Activated CD8-positive, alpha-beta T cell treated with anti-CD3 and anti-CD28 coated beads for 36 hours (primary cell): ENCODE measurements around the gene ST3GAL6. TPM values are rescaled to one million over a fixed set of nuclear protein-coding genes. Genes with fewer than 3 reads are reported as not detected.
A peak's percentile ranks its signal among the peaks of the same experiment; 100 is the strongest.

ENCODE experiments used
- ATAC-seq: fragments of 200-7000 bp; cut with Tn5 transposase; one replicate; pipeline ENCODE4 v1.10.0; 2021; ENCODE audit warnings: mild to moderate bottlenecking, moderate library complexity
- CTCF ChIA-PET: fragments of 350-600 bp; sonication (Branson Sonifier 250); formaldehyde crosslinking; loops from one replicate; lab custom pipeline; 2021; ENCODE audit warnings: antibody characterized with exemption; lab: Charles Lee
- POLR2A ChIA-PET: fragments of 350-600 bp; sonication (Branson Sonifier 250); formaldehyde crosslinking; loops from one replicate; lab custom pipeline; 2021; ENCODE audit warnings: antibody characterized with exemption; lab: Charles Lee
- DNase-seq: peaks from one replicate; pipeline ENCODE4 v3.0.0-alpha.2; 2020
- H3K27ac Mint-ChIP-seq: one replicate; pipeline ENCODE4 v1.8.0; 2021; ENCODE audit warnings: mild to moderate bottlenecking, mixed read lengths
- H3K27me3 Mint-ChIP-seq: one replicate; pipeline ENCODE4 v1.8.0; 2021; ENCODE audit warnings: mixed read lengths
- H3K36me3 Mint-ChIP-seq: one replicate; pipeline ENCODE4 v1.8.0; 2021; ENCODE audit warnings: low read depth, mixed read lengths
- H3K4me1 Mint-ChIP-seq: one replicate; pipeline ENCODE4 v1.8.0; 2021; ENCODE audit warnings: low read depth, mixed read lengths
- H3K4me3 Mint-ChIP-seq: one replicate; pipeline ENCODE4 v1.8.0; 2021; ENCODE audit warnings: mild to moderate bottlenecking, moderate library complexity, mixed read lengths
- H3K9me3 Mint-ChIP-seq: one replicate; pipeline ENCODE4 v1.8.0; 2021; ENCODE audit warnings: mixed read lengths
- intact Hi-C: fragments of 100-400 bp; cut with micrococcal nuclease; formaldehyde crosslinking; loops from one replicate; pipeline ENCODE4 v1.10.0; 2022
- total RNA-seq, 2 experiments: library from RNA; stranded (reverse); gene quantifications; one replicate each; pipeline ENCODE4 v1.2.3, GENCODE V29; 2021
- TF ChIP-seq, protein P1 (sequence below): fragments of 200-600 bp; IDR thresholded peaks from one replicate; pipeline ENCODE4 v1.8.0; 2022; ENCODE audit warnings: antibody characterized with exemption, mild to moderate bottlenecking

ST3GAL6 gene
- total RNA-seq, 2 experiments from 2014 or later = not detected

DNA sequence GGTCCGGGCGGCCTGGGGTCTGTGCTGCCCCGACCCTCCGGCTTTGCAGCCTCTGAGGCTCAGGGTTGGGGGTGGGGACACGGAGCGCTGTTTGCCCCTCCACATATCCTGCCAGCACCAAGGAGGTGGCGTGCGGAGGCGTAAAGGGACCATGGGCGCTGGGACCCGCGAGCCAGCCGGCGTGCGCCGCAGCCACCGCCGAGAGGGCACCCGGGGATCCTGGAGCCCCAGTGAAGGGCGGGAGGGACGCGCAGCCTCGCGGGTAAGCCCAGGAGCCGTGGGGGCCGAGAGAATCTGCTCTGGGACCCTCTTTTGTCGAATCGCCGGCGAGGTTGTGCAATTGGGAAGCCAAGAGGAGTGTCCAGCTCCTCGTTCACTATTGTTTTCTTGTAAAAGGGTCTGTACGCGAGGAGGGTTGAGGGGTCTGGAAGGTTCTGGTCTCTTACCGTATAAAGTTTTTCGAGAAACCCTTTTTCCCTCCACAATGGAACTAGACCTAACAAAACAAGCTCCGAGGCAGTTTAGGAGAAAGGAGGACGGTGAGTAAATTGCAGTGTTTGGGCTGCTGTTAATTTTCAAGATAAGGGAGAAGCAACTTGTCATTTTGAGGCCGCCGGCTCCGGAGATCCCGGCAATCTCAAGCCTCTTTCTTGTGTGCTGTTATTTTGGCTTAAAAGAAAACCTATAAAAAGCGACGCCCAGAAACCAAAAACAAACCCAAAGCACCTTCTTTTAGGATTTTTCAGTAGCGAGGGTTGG lies 29.9 kb upstream of the ST3GAL6 start:
- ATAC-seq = peak; percentile 17

DNA sequence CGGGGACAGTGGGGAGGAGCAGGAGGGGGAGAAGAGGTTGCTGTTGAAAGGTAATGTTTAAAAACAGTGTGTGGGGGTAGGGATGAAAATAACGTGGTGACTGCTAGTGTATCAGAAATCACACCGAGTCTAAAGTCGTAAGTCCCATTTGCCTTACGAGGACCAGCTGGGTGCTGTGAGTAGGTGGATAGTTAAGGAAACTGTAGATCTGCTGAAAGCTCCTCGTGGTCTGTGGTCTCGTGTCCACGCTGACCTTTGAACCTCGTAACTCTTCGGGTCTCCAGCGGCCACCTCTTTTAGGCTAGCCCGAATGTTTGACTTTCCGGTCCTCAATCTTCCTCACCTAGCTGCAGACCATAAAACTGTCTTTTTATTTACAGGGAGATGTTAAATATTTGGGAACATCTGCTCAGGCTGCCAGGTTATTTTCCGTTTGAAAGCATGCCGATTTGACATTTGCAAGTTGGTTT lies 29.3 kb upstream of the ST3GAL6 start:
- DNase-seq (peak; percentile 30), ATAC-seq (no peak)
- H3K4me3 Mint-ChIP-seq = peak overlapping the region; percentile 72
- no peaks in the 10 kb centered on the region for H3K9me3 Mint-ChIP-seq
- H3K4me1 Mint-ChIP-seq = peaks cover 20% of the 10 kb centered on the region
- ChIA-PET CTCF (no interaction called here), POLR2A (no interaction called here)
- H3K36me3 Mint-ChIP-seq = no peaks in the 10 kb centered on the region
- intact Hi-C loops = no loop called here
- TF ChIP-seq, protein P1, sequence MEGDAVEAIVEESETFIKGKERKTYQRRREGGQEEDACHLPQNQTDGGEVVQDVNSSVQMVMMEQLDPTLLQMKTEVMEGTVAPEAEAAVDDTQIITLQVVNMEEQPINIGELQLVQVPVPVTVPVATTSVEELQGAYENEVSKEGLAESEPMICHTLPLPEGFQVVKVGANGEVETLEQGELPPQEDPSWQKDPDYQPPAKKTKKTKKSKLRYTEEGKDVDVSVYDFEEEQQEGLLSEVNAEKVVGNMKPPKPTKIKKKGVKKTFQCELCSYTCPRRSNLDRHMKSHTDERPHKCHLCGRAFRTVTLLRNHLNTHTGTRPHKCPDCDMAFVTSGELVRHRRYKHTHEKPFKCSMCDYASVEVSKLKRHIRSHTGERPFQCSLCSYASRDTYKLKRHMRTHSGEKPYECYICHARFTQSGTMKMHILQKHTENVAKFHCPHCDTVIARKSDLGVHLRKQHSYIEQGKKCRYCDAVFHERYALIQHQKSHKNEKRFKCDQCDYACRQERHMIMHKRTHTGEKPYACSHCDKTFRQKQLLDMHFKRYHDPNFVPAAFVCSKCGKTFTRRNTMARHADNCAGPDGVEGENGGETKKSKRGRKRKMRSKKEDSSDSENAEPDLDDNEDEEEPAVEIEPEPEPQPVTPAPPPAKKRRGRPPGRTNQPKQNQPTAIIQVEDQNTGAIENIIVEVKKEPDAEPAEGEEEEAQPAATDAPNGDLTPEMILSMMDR = no peak
- peaks cover 49% of the 10 kb centered on the region for H3K27me3 Mint-ChIP-seq
- H3K27ac Mint-ChIP-seq = no peak overlapping the region

More for the DNA sequence above, 29.9 kb upstream of the ST3GAL6 start:
- intact Hi-C loops = no loop called here
- Mint-ChIP-seq H3K27me3 (peaks cover 53% of the 10 kb centered on the region), H3K27ac (no peak overlapping the region), H3K4me3 (peak overlapping the region; percentile 72), H3K36me3 (no peaks in the 10 kb centered on the region), H3K9me3 (no peaks in the 10 kb centered on the region), H3K4me1 (peaks cover 20% of the 10 kb centered on the region)
- POLR2A ChIA-PET = no interaction called here
- TF ChIP-seq, protein P1 = no peak
- DNase-seq = peak; percentile 38
- CTCF ChIA-PET = no interaction called here

DNA sequence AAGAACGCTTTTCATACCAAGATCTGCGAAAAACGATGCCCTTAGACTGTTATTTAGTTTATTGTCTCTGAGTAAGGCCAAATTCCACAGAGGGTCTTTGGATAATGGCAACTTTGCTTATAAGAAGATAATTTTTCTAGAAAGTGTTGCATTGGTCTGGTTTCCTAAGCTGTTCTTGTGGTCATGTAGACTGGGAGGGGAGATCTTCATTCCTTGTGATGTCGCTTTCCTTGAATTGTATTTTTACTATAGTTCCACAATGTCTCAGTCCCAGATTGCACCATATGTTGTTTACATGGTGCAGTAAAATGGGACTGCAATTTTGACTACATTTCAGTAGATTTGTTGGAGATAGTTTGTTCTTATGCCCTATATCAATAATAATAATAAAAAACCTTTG lies 28.8 kb upstream of the ST3GAL6 start:
- peaks cover 49% of the 10 kb centered on the region for H3K27me3 Mint-ChIP-seq
- no peak overlapping the region for H3K27ac Mint-ChIP-seq
- TF ChIP-seq, protein P1 = no peak
- ChIA-PET CTCF (interaction anchor here (1.0 to 1.3 kb wide), 2 partner anchors 13 to 132 kb away, joined by 3 to 4 read pairs; no protein-coding TSS in a partner anchor), POLR2A (no interaction called here)
- no peak for DNase-seq
- no peak for ATAC-seq
- no peaks in the 10 kb centered on the region for H3K9me3 Mint-ChIP-seq
- no peaks in the 10 kb centered on the region for H3K36me3 Mint-ChIP-seq
- no peak overlapping the region for H3K4me3 Mint-ChIP-seq
- peaks cover 20% of the 10 kb centered on the region for H3K4me1 Mint-ChIP-seq
- intact Hi-C loops = no loop called here

DNA sequence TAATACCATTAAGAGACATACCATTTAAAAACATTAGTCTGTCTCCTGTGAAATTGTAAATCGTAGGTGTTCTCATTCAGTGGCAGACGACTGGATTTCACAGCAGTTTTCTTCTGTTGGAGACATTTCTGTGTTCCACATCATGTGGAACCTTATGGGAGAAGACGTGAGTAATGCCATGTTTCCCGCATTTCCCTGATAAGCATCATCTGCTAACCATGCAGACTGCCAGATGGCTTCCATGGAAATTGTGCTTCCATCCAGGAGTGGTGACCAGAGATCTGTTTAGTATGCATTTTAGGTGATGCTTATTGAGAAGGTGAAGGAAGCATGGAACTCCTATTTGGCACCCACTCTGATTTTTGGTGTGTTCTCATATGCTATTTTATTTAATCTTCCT lies 28.4 kb upstream of the ST3GAL6 start:
- intact Hi-C loops = no loop called here
- CTCF ChIA-PET = interaction anchor here (1.0 to 1.3 kb wide), 2 partner anchors 13 to 132 kb away, joined by 3 to 4 read pairs; no protein-coding TSS in a partner anchor
- H3K27me3 Mint-ChIP-seq = peaks cover 46% of the 10 kb centered on the region
- DNase-seq (no peak), ATAC-seq (no peak)
- H3K27ac Mint-ChIP-seq = no peak overlapping the region
- peaks cover 20% of the 10 kb centered on the region for H3K4me1 Mint-ChIP-seq
- POLR2A ChIA-PET = no interaction called here
- no peaks in the 10 kb centered on the region for H3K9me3 Mint-ChIP-seq
- no peak overlapping the region for H3K4me3 Mint-ChIP-seq
- H3K36me3 Mint-ChIP-seq = no peaks in the 10 kb centered on the region
- TF ChIP-seq, protein P1 = no peak

DNA sequence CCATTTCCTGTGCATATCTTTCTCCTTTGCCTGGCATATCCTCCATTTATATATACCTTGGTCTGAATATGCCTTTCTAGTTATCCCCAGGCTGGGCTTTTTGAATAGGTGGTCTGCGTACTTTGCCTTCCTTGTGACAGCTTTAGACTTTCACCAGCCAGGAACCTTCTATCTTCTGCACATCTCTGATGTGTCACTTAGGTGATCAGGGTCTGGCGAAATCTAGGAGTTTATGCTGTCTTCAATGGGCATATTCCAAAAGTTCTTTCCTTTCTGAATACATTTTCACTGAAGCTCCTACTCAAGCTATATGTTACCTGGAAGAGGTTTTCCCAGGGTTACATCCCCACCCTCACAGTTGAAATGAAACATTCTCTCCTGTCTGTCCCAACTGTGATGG lies 27.8 kb upstream of the ST3GAL6 start:
- peaks cover 19% of the 10 kb centered on the region for H3K4me1 Mint-ChIP-seq
- CTCF ChIA-PET = interaction anchor here (1.0 to 1.3 kb wide), 2 partner anchors 12 to 133 kb away, joined by 3 to 4 read pairs; no protein-coding TSS in a partner anchor

More for the DNA sequence above, 27.8 kb upstream of the ST3GAL6 start:
- ATAC-seq (no peak), DNase-seq (no peak)
- TF ChIP-seq, protein P1 = no peak
- no peaks in the 10 kb centered on the region for H3K36me3 Mint-ChIP-seq
- no peak overlapping the region for H3K4me3 Mint-ChIP-seq
- H3K27me3 Mint-ChIP-seq = peaks cover 45% of the 10 kb centered on the region
- no peaks in the 10 kb centered on the region for H3K9me3 Mint-ChIP-seq
- POLR2A ChIA-PET = no interaction called here
- no peak overlapping the region for H3K27ac Mint-ChIP-seq
- intact Hi-C loops = no loop called here
